ENCODE data around the gene LIM2. TPM values are rescaled to one million over a fixed set of nuclear protein-coding genes. Genes with fewer than 3 reads are reported as not detected.
"Not testable (repeated sequence)": the region's sequence is repeated elsewhere in the genome, so short reads cannot be mapped to it uniquely, and the experiment has no call there.

Gene LIM2
- total RNA-seq, 2 donors from 2014 or later = not detected

DNA sequence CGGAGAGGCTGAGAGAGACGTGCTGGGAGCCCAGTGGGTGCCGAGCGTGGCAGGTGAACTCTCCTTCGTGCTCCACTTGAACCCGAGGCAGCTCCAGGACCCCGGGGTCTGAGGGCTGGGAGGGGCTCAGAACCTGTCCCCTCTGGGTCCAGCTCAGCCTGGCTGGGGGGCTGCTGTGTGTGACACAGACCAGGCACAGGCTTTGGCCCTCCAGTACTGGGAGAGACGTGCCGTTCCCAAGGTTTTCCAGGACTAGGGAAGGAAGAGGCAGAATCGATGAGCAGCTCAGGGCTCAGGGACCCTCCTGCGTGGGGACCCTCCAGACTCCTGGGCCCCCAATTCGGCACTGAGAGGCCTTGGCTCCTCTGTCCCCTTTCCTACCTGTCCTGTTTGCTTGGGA lies 27.4 kb upstream of the LIM2 start:
- Mint-ChIP-seq H3K27ac (no peak overlapping the region), H3K27me3 (peaks cover 48% of the 10 kb centered on the region), H3K4me3 (no peak overlapping the region), H3K4me1 (peaks cover 2% of the 10 kb centered on the region), H3K36me3 (ENCODE audit: low read depth) (peaks cover 3% of the 10 kb centered on the region)
- no peaks in the 10 kb centered on the region for H3K9me3 ChIP-seq (ENCODE audit: control insufficient read depth, low read length, poor library complexity, severe bottlenecking)
- DNase-seq (no peak), ATAC-seq (no peak)

DNA sequence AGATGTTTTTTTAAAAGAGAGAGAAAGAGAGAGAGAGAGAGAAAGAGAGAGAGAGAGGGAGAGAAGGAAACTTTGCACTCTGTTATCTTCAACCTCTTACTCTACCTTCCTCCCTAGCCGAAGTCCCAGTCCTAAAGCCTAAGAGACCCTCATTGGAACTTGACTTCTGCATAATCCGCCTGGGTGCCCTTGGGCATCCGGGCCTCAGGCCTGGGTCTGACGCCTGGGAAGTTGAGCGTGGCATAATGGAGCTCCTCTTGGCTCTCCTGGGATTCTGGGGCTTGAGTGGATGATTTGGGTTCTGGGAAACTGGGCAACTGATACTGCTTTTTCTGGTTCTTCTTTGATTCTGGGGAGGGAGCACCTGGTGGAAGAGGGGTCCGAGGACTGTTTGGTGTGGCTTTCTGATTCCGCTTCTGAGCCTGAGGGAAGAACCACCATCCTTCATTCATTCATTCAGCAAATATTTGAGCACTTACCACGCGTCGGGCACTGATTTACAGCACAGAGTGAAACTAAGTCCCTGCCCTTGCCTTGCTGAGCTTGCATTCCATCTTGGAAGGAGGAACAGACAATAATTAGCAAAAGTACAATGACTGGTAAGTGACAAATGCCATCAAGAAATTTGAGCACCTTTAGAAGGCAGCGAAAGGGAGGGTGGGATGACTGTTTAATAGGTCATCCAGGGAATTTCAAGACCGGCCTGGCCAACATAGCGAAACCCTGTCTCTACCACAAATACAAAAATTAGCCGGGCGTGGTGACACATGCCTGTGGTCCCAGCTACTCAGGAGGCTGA lies 23.4 kb upstream of the LIM2 start:
- H3K27ac Mint-ChIP-seq = no peak overlapping the region
- peaks cover 5% of the 10 kb centered on the region for H3K4me1 Mint-ChIP-seq
- H3K4me3 Mint-ChIP-seq = no peak overlapping the region
- peaks cover 41% of the 10 kb centered on the region for H3K27me3 Mint-ChIP-seq
- ATAC-seq (no peak), DNase-seq (no peak)
- H3K36me3 Mint-ChIP-seq (ENCODE audit: low read depth) = peaks cover 3% of the 10 kb centered on the region
- no peaks in the 10 kb centered on the region for H3K9me3 ChIP-seq (ENCODE audit: control insufficient read depth, low read length, poor library complexity, severe bottlenecking)

DNA sequence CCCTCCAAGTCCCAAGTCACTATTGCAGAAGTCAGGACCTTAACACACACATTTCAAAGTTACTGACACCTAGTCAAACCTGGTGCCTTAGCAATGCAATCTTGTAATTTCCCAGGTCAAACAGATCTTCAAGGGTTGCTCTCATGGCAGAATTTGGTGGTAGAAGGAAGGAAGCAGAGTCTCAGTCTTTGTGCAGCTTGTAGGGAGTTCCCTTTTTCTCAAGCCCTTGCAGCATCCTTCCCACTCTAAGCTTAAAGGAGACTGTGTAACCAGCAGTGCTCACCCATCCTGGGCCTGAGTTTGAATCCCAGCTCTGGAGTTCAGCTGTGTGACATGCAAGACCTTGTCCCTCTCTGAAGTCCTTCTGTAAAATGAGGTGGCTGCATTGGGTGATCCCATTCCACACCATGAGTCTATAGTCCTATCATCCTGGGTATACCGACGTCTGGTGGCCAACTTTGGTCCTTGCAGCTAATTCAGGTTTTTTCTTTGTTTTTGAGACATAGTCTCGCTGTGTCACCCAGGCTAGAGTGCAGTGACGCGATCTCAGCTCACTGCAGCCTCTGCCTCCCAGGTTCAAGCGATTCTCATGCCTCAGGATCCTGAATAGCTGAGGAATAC lies 19.8 kb upstream of the LIM2 start:
- DNase-seq = no peak
- H3K27ac Mint-ChIP-seq = no peak overlapping the region
- no peak overlapping the region for H3K4me3 Mint-ChIP-seq
- H3K27me3 Mint-ChIP-seq = peaks cover 30% of the 10 kb centered on the region
- peaks cover 4% of the 10 kb centered on the region for H3K36me3 Mint-ChIP-seq (ENCODE audit: low read depth)
- peaks cover 3% of the 10 kb centered on the region for H3K4me1 Mint-ChIP-seq
- ATAC-seq = peak; percentile 49
- no peaks in the 10 kb centered on the region for H3K9me3 ChIP-seq (ENCODE audit: control insufficient read depth, low read length, poor library complexity, severe bottlenecking)

DNA sequence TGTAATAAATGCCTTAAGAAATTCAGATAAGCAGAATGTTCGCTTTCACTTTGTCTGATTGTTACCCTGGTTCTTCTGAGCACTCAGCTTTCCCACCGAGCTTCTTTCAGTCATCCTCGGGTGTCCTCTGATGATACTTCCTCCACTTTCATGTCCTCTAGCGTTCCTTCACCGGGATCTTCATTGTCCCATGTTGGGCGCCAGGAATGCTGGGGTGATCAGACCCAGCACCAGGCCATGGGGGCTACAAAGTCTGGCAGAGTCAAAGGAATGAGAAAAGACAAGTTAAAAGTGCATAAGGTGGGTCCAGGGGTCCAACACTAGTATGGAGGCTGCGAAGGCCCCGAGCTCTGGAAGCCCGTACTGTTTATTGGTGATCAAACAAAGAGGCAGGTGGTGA lies 14.3 kb upstream of the LIM2 start:
- H3K27ac Mint-ChIP-seq = no peak overlapping the region

DNA sequence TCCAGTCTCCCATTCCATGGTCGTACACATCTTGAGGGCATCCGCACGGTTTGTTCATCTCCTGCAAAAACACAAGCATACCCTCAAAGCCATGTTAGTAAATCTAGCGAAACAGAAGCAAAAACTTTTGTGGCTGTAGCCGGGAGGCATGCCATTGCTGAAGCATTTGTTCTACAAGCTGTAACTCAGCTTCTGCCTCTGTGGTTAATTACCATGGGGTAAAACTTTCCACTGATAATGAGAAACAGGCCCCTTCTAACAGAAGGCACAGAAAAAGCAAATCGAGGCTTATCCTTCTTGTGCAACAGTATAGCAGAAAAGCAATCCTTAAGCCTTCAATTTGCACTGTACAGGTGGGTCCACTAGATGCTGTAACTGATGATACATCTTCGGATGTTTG lies 12.2 kb upstream of the LIM2 start:
- not testable (repeated sequence) for H3K4me1 Mint-ChIP-seq

More for the DNA sequence above, 14.3 kb upstream of the LIM2 start:
- no peaks in the 10 kb centered on the region for H3K9me3 ChIP-seq (ENCODE audit: control insufficient read depth, low read length, poor library complexity, severe bottlenecking)
- no peaks in the 10 kb centered on the region for H3K4me1 Mint-ChIP-seq
- no peak for DNase-seq
- H3K36me3 Mint-ChIP-seq (ENCODE audit: low read depth) = peaks cover 2% of the 10 kb centered on the region
- no peak for ATAC-seq
- no peak overlapping the region for H3K4me3 Mint-ChIP-seq
- H3K27me3 Mint-ChIP-seq = no peaks in the 10 kb centered on the region

DNA sequence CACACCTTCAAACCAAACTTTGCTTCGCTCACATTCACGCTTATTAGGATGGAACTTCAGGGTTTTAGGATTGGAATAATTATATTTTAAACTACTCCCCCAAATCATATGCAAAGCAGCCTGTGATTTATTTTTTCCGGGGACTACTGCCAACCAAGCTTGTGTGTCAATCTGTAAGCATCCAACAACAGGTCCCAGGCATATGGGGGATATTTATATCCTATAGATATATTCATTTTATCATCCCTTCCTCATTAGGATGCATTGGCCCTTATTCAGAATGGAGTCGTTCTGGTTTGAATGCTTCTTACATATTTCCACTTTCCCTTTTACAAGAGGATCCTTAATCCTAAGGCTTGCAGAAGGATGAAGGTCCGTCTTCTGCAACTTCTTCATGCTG lies 11.5 kb upstream of the LIM2 start:
- DNase-seq (no peak), ATAC-seq (no peak)
- Mint-ChIP-seq H3K27ac (no peak overlapping the region), H3K36me3 (ENCODE audit: low read depth) (no peaks in the 10 kb centered on the region), H3K4me3 (no peak overlapping the region), H3K4me1 (peaks cover 4% of the 10 kb centered on the region), H3K27me3 (no peaks in the 10 kb centered on the region)
- H3K9me3 ChIP-seq (ENCODE audit: control insufficient read depth, low read length, poor library complexity, severe bottlenecking) = no peaks in the 10 kb centered on the region

More for the DNA sequence above, 12.2 kb upstream of the LIM2 start:
- DNase-seq; H3K9me3 ChIP-seq (ENCODE audit: control insufficient read depth, low read length, poor library complexity, severe bottlenecking); H3K27ac Mint-ChIP-seq; H3K27me3 Mint-ChIP-seq; H3K4me3 Mint-ChIP-seq; ATAC-seq; H3K36me3 Mint-ChIP-seq (ENCODE audit: low read depth): not testable (repeated sequence)

DNA sequence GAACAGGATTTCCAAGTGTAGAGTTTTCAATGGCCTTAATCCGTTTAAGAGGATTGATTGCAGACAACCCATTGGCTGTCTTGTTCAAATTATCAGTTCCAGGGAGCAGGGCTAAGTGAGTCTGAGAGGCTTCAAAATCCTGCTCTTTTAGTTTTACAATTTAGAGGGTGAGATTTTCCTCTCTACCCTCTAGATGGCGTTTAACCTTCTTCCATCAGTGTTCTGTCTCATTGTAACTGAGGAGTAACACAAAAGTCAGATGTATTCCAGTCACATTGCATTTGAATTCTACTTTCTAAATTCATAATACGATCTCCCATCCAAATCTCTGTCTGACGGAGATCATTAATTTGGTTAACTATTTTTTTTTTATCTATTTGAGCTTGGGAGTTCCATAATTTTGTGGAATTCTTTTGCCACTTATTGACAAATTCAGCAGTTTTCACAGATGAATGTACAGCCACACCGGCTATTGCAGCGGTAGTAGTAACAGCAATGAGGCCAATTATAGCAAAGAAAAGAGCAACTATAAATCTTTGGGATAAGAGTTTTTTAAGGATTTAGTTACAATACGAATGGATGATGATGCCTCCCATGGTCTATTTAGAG lies 10.4 kb upstream of the LIM2 start:
- no peaks in the 10 kb centered on the region for H3K27me3 Mint-ChIP-seq
- H3K4me3 Mint-ChIP-seq = no peak overlapping the region
- ATAC-seq (no peak), DNase-seq (no peak)
- peaks cover 9% of the 10 kb centered on the region for H3K4me1 Mint-ChIP-seq
- no peaks in the 10 kb centered on the region for H3K9me3 ChIP-seq (ENCODE audit: control insufficient read depth, low read length, poor library complexity, severe bottlenecking)
- H3K36me3 Mint-ChIP-seq (ENCODE audit: low read depth) = no peaks in the 10 kb centered on the region
- no peak overlapping the region for H3K27ac Mint-ChIP-seq

DNA sequence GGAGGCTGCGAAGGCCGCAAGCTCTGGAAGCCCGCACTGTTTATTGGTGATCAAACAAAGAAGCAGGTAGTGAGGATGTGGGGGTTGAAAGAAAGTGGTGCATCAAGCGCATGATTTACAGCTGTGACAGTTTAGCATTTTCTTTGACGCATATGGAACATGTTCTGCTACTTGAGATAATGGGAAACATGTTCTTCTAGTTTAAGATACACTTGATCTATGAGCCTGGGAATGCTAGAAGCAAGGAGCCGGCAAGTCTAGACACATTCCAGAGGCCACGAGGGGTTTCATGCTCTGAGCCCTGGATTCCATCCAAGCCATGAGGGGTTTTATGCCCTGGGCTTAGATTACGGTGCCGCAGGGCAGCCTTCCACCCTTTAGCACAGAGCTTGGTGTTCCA lies 9.7 kb upstream of the LIM2 start:
- DNase-seq; H3K9me3 ChIP-seq (ENCODE audit: control insufficient read depth, low read length, poor library complexity, severe bottlenecking); H3K36me3 Mint-ChIP-seq (ENCODE audit: low read depth); H3K27ac Mint-ChIP-seq; ATAC-seq; H3K4me3 Mint-ChIP-seq; H3K27me3 Mint-ChIP-seq; H3K4me1 Mint-ChIP-seq: not testable (repeated sequence)

DNA sequence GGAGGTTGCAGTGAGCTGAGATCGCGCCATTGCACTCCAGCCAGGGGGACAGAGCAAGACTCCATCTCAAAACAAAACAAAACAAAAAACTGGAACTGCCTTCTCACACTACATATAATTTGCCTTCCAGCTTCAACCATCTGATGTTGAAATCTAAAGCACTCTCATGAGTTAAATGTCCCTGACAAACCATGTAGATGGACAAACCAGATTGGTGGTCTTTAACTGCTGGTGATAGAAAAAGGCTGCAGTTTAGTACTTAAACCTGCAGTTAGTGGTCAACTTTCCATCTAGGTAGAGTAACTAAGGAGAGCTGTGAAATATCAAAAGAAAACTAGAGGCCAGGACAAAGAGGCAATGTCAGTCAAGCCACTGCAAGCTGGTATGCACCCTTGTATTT lies 8.4 kb upstream of the LIM2 start:
- H3K27me3 Mint-ChIP-seq = no peaks in the 10 kb centered on the region
- no peak for ATAC-seq
- H3K27ac Mint-ChIP-seq = no peak overlapping the region
- no peak overlapping the region for H3K4me3 Mint-ChIP-seq
- H3K4me1 Mint-ChIP-seq = peaks cover 10% of the 10 kb centered on the region
- no peaks in the 10 kb centered on the region for H3K36me3 Mint-ChIP-seq (ENCODE audit: low read depth)
- DNase-seq = no peak
- H3K9me3 ChIP-seq (ENCODE audit: control insufficient read depth, low read length, poor library complexity, severe bottlenecking) = no peaks in the 10 kb centered on the region

DNA sequence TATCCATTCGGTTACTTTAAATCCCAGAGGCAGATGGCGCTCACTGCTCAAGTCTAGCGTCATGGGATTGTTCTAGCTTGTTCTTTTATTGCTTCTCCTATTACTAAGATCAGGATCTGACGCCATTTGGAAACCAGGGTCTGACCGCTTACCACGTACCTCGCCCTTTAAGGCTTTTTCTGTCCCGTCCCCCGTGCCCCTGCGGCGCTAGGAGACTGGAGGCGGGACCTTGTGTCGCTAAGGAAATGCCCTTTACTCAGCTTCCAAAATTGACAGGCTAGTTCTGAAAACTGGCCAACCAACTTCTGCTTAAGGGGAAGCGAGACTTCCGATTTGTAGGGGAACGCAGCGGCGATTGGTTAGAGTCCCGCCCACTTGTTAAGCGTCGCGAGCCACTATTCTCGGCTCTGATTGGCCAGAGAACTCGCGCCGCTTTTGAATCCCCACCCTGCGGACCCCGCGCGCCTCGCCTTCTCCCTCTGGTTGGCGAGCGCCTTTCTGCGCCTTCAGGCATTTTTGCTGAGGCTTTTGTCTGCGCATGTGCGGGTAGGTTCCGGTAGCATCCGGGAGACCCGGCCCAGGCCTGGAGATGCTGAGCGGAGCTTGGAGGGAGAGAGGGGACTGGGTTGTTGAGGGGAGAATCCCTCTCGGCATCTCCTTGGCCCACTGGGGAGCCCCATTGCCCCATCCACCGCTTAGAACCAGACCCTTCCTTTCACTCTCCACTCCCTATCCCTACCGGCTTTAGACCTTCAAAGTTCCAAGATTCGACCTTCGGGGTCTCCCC lies 6.5 kb upstream of the LIM2 start:
- DNase-seq (peak; percentile 66 to 74 (median 70)), ATAC-seq (peak; percentile 98)
- Mint-ChIP-seq H3K4me3 (peak overlapping the region; percentile 90), H3K4me1 (peaks cover 14% of the 10 kb centered on the region), H3K27me3 (no peaks in the 10 kb centered on the region), H3K36me3 (ENCODE audit: low read depth) (peaks cover 2% of the 10 kb centered on the region), H3K27ac (peak overlapping the region; percentile 66)
- H3K9me3 ChIP-seq (ENCODE audit: control insufficient read depth, low read length, poor library complexity, severe bottlenecking) = no peaks in the 10 kb centered on the region

DNA sequence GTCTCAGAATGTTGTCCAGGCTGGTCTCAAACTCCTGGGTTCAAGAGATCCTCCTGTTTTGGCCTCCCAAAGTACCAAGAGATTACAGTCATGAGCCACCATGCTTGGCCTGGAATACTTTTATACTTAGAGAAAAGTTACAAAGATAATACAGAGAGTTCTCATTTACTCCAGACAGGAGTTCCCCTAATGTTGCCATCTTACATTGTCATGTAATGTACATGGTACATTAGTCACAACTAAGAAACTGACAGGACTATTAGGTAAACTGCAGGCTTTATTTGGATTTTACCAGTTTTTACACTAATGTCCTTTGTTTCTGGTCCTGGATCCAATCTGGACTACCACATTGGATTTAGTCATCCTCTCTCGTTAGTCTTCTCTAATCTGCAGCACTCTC lies 4.9 kb upstream of the LIM2 start:
- Mint-ChIP-seq H3K27ac (no peak overlapping the region), H3K27me3 (no peaks in the 10 kb centered on the region), H3K36me3 (ENCODE audit: low read depth) (peaks cover 2% of the 10 kb centered on the region), H3K4me1 (peaks cover 14% of the 10 kb centered on the region), H3K4me3 (no peak overlapping the region)
- DNase-seq (no peak), ATAC-seq (no peak)
- H3K9me3 ChIP-seq (ENCODE audit: control insufficient read depth, low read length, poor library complexity, severe bottlenecking) = no peaks in the 10 kb centered on the region

DNA sequence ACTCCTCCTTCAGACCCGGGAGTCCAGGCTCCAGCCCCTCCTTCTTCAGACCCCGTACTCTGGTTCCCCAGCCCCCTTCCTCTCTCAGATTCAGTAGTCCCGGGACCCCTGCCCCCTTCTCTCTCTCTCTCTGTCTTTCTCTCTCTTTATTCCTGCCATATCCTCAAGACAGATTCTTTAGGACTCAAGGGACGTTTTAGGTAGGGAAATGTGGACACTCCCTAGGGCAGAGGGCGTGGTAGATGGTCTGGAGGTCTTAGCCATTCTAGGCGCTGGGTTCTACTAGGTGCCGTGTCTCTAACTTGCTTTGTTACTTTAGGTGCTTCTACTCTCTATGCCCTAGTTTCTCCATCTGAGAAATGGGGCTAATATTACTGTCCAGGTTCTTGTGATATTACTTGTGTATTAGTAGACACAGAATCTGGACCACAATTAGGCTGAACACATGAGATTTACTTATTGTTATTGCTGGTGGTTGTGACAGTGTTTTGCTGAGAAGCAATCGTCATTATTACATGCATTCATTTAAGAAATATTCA lies 3.4 kb upstream of the LIM2 start:
- peaks cover 2% of the 10 kb centered on the region for H3K36me3 Mint-ChIP-seq (ENCODE audit: low read depth)
- no peaks in the 10 kb centered on the region for H3K27me3 Mint-ChIP-seq
- DNase-seq (no peak), ATAC-seq (no peak)
- peak overlapping the region; percentile 57 for H3K27ac Mint-ChIP-seq
- H3K4me1 Mint-ChIP-seq = peaks cover 14% of the 10 kb centered on the region
- H3K4me3 Mint-ChIP-seq = no peak overlapping the region
- no peaks in the 10 kb centered on the region for H3K9me3 ChIP-seq (ENCODE audit: control insufficient read depth, low read length, poor library complexity, severe bottlenecking)

DNA sequence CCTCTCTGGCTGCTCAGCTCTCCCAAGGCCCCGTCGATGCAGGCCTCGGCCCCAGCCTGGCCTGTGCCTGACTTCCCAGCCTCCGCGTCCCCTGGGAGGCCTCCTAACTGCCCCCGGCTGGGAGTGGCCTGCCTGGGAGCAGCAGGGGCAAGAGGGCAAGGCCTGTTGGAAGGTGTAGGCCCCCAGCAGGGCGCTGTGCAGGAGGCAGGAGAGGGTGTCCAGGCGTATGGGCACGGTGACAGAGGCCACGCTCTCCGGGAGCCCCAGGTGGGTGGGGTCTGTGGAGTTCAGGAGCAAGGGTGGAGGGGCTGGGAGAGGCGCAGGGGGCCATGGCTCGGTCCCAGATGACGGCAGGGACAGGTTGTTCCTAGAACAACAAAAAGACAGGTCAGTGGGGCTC lies 1.4 kb upstream of the LIM2 start:
- ATAC-seq = no peak
- peaks cover 10% of the 10 kb centered on the region for H3K4me1 Mint-ChIP-seq
- peaks cover 2% of the 10 kb centered on the region for H3K36me3 Mint-ChIP-seq (ENCODE audit: low read depth)
- no peak overlapping the region for H3K4me3 Mint-ChIP-seq
- H3K27ac Mint-ChIP-seq = no peak overlapping the region
- no peaks in the 10 kb centered on the region for H3K9me3 ChIP-seq (ENCODE audit: control insufficient read depth, low read length, poor library complexity, severe bottlenecking)
- H3K27me3 Mint-ChIP-seq = no peaks in the 10 kb centered on the region
- no peak for DNase-seq
